SK-N-SH (cell line): ENCODE results near the gene WDR90. TPM values are rescaled to one million over a fixed set of nuclear protein-coding genes. Genes with fewer than 3 reads are reported as not detected.

ENCODE experiments used
- CTCF ChIA-PET: fragments of 300-600, 350-600 bp; formaldehyde crosslinking; extraction: SDS; loops from one replicate; lab custom pipeline; 2021; lab: Yijun Ruan, JAX
- POLR2A ChIA-PET: fragments of 350-600 bp; sonication (Branson Sonifier 250); formaldehyde crosslinking; extraction: SDS; loops from one replicate; lab custom pipeline; 2020; ENCODE audit warnings: antibody characterized with exemption, inconsistent platforms; lab: Yijun Ruan, JAX
- DNase-seq: peaks from one replicate; pipeline ENCODE4 v3.0.0; 2012
- H2AFZ ChIP-seq: fragments of 200-600 bp; sonication (generic); 2 replicates; pipeline ENCODE4 v1.8.1; 2016; ENCODE audit warnings: antibody characterized with exemption, mild to moderate bottlenecking, low read depth
- H3F3A ChIP-seq: fragments of 200-600 bp; sonication (generic); replicated peaks from 2 replicates; pipeline ENCODE3; 2016; ENCODE audit warnings: antibody characterized with exemption, mild to moderate bottlenecking; ENCODE audit not compliant: insufficient read depth
- H3K27ac ChIP-seq, 2 experiments: fragments of 200-500 bp in 1 of 2; fragments of 200-600 bp in 1 of 2; sonication (Bioruptor generic) in 1 of 2; sonication (generic), shearing (Covaris generic) in 1 of 2; 2 replicates each; pipeline versions ENCODE4 v1.5.1 to v1.6.1; 2014 to 2016; ENCODE audit warnings: low read depth in 2 of 2, inconsistent platforms in 1 of 2, low read length in 1 of 2, mild to moderate bottlenecking in 1 of 2, mixed read lengths in 1 of 2
- H3K27me3 ChIP-seq: fragments of 200-600 bp; sonication (generic), shearing (Covaris generic); 2 replicates; pipeline ENCODE4 v1.6.1; 2016; ENCODE audit warnings: mixed run types; ENCODE audit not compliant: insufficient read depth
- H3K36me3 ChIP-seq, 2 experiments: fragments of 200-500 bp in 1 of 2; fragments of 200-600 bp in 1 of 2; sonication (Bioruptor generic) in 1 of 2; sonication (generic) in 1 of 2; replicated peaks in 1 of 2; 2 replicates each; pipeline versions ENCODE3 to v1.5.1; 2014 to 2016; ENCODE audit warnings: low read length in 1 of 2, mild to moderate bottlenecking in 1 of 2; ENCODE audit not compliant: insufficient read depth in 2 of 2, control insufficient read depth in 1 of 2
- H3K4me1 ChIP-seq, 2 experiments: fragments of 200-500 bp in 1 of 2; fragments of 200-600 bp in 1 of 2; sonication (Bioruptor generic) in 1 of 2; sonication (generic), shearing (Covaris generic) in 1 of 2; 2 replicates each; pipeline versions ENCODE4 v1.5.1 to v1.6.1; 2014 to 2016; ENCODE audit warnings: low read depth in 1 of 2, low read length in 1 of 2, mixed run types in 1 of 2; ENCODE audit not compliant: insufficient read depth in 2 of 2, control insufficient read depth in 1 of 2
- H3K4me2 ChIP-seq: fragments of 200-600 bp; sonication (generic), shearing (Covaris generic); 2 replicates; pipeline ENCODE4 v1.6.1; 2017; ENCODE audit warnings: mixed run types
- H3K4me3 ChIP-seq, 2 experiments: fragments of 200-500 bp in 1 of 2; fragments of 200-600 bp in 1 of 2; sonication (Bioruptor generic) in 1 of 2; sonication (generic), shearing (Covaris generic) in 1 of 2; 2 replicates each; pipeline versions ENCODE4 v1.5.1 to v1.8.1; 2014 to 2016; ENCODE audit warnings: low read depth in 2 of 2, inconsistent platforms in 1 of 2, low read length in 1 of 2, mild to moderate bottlenecking in 1 of 2, mixed read lengths in 1 of 2, moderate library complexity in 1 of 2
- H3K79me2 ChIP-seq: fragments of 200-600 bp; sonication (generic); 2 replicates; pipeline ENCODE4 v1.8.1; 2017; ENCODE audit warnings: mild to moderate bottlenecking; ENCODE audit not compliant: insufficient read depth
- H3K9ac ChIP-seq: fragments of 200-600 bp; sonication (generic); 2 replicates; pipeline ENCODE4 v1.6.1; 2017; ENCODE audit warnings: mixed run types
- H3K9me2 ChIP-seq: fragments of 200-600 bp; sonication (generic); 2 replicates; pipeline ENCODE4 v1.6.1; 2017; ENCODE audit warnings: mixed run types
- H3K9me3 ChIP-seq: fragments of 200-600 bp; sonication (generic); 2 replicates; pipeline ENCODE4 v1.6.1; 2017; ENCODE audit warnings: mixed run types, mild to moderate bottlenecking, moderate library complexity
- H4K20me1 ChIP-seq: fragments of 200-600 bp; sonication (generic); 2 replicates; pipeline ENCODE4 v1.6.1; 2017; ENCODE audit warnings: mild to moderate bottlenecking, mixed run types; ENCODE audit not compliant: insufficient read depth
- CTCF ChIP-seq: fragments of 200-600 bp; sonication (generic); IDR thresholded peaks from 2 replicates; pipeline ENCODE4 v1.6.1; 2017; ENCODE audit warnings: antibody characterized with exemption, mild to moderate bottlenecking, moderate library complexity
- FOSL2 ChIP-seq: IDR thresholded peaks from 2 replicates; pipeline ENCODE4 v1.4.0; 2012; ENCODE audit warnings: low read depth, mild to moderate bottlenecking, moderate library complexity, borderline replicate concordance
- MXI1 ChIP-seq: IDR thresholded peaks from 2 replicates; pipeline ENCODE4 v1.6.1; 2012; ENCODE audit warnings: mild to moderate bottlenecking, low read depth, low read length, improper control_type of control experiment
- RAD21 ChIP-seq: IDR thresholded peaks from 2 replicates; pipeline ENCODE4 v1.6.1; 2012; ENCODE audit warnings: mild to moderate bottlenecking, low read length
- REST ChIP-seq: IDR thresholded peaks from 2 replicates; pipeline ENCODE4 v1.6.1; 2012; ENCODE audit warnings: mild to moderate bottlenecking, low read depth, low read length, moderate library complexity
- RFX5 ChIP-seq: IDR thresholded peaks from 2 replicates; pipeline ENCODE4 v1.6.1; 2012; ENCODE audit warnings: mild to moderate bottlenecking, improper control_type of control experiment, low read length
- RXRA ChIP-seq: IDR thresholded peaks from 2 replicates; pipeline ENCODE4 v1.4.0; 2012; ENCODE audit warnings: low read depth, mild to moderate bottlenecking, borderline replicate concordance
- SIN3A ChIP-seq: IDR thresholded peaks from 2 replicates; pipeline ENCODE4 v1.6.1; 2012; ENCODE audit warnings: low read depth, mild to moderate bottlenecking, low read length, moderate library complexity, borderline replicate concordance
- SMC3 ChIP-seq: IDR thresholded peaks from 2 replicates; pipeline ENCODE4 v1.6.1; 2012; ENCODE audit warnings: low read depth, low read length, improper control_type of control experiment
- whole genome bisulfite sequencing: methylation state at CpG from one replicate; pipeline ENCODE4 v1.1.6; 2017; ENCODE audit warnings: low lambda C conversion rate; 5-methylcytosine and 5-hydroxymethylcytosine counted together
- polyA plus RNA-seq, 3 experiments: library from polyadenylated mRNA; depleted of rRNA; stranded (reverse); fragments of >200 nt; gene quantifications; 2 replicates each; pipeline ENCODE4 v1.2.3, GENCODE V29; 2012

Gene WDR90
- polyA plus RNA-seq, 1 of the 3 experiments (the other 2 are of a cell fraction) = 32.0 TPM

- 35% methylated on average over 15 of the region's 24 CpGs for WGBS
- POLR2A ChIA-PET = interaction anchor here (0.6 to 1.6 kb wide), 3 partner anchors 14 to 78 kb away, joined by 3 to 5 read pairs (median 3); no protein-coding TSS in a partner anchor
Measured at GRCh38 chr16:648071-648780, 939 bp upstream of the WDR90 start.

More at GRCh38 chr16:648071-648780, 939 bp upstream of the WDR90 start:
- H3K4me1 ChIP-seq = peaks cover 4 to 30% of the 10 kb centered on the region in 2 experiments; a peak in 2 of 4 replicates
- no peaks in the 10 kb centered on the region for H3K27me3 ChIP-seq
- H3K36me3 ChIP-seq = peaks cover 0 to 7% of the 10 kb centered on the region in 2 experiments
- no peaks in the 10 kb centered on the region for H3K9me2 ChIP-seq
- H3K4me3 ChIP-seq = peak overlapping the region; percentile 70 to 76
- peak; percentile 64 for TF ChIP-seq CTCF
- peak; percentile 27; the same call in 1 of the 2 replicates for TF ChIP-seq SMC3
- TF ChIP-seq SIN3A = 0 out of 2 replicates have a peak, but pooled peaks have one; percentile 44
- no peak for TF ChIP-seq FOSL2
- TF ChIP-seq MXI1 = peak; percentile 73
- no peak for TF ChIP-seq REST
- peak; percentile 51 for TF ChIP-seq RAD21
- TF ChIP-seq RFX5 = no peak
- no peak for TF ChIP-seq RXRA
- peak; percentile 89 for DNase-seq
- no peaks in the 10 kb centered on the region for H3K9me3 ChIP-seq
- H3K27ac ChIP-seq = peak overlapping the region; percentile 77 to 80
- peaks cover 5% of the 10 kb centered on the region for H3F3A ChIP-seq
- no peak overlapping the region for H2AFZ ChIP-seq
- peaks cover 22% of the 10 kb centered on the region; the same call in 1 of the 2 replicates for H3K79me2 ChIP-seq
- CTCF ChIA-PET = interaction anchor here (0.6 to 7.8 kb wide), 21 partner anchors 10 to 1696 kb away, joined by 3 to 92 read pairs (median 4); partner anchors contain the start of genes METTL26, RHBDL1, RHOT2 and STUB1
- H3K9ac ChIP-seq = peak overlapping the region; percentile 85
- peak overlapping the region; percentile 91 for H3K4me2 ChIP-seq
- H4K20me1 ChIP-seq = no peaks in the 10 kb centered on the region
